CD4-positive, CD25-positive, alpha-beta regulatory T cell (primary cell): ENCODE data around the gene RHEBL1. TPM values are rescaled to one million over a fixed set of nuclear protein-coding genes. Genes with fewer than 3 reads are reported as not detected.

Experiments
- ATAC-seq, 2 donors: fragments of 150-1000 bp; cut with Tn5 transposase; one replicate each; pipeline ENCODE4 v1.10.0; 2021; ENCODE audit warnings: low read depth in 2 of 2, moderate number of reproducible peaks in 2 of 2, moderate library complexity in 1 of 2
- DNase-seq, 3 donors: peaks; one replicate each; pipeline versions ENCODE4 v3.0.0 to v3.0.0-alpha.2; 2012 to 2022; ENCODE audit warnings: mixed read lengths in 1 of 3
- H3K27ac ChIP-seq: one replicate; pipeline ENCODE4 v1.7.0; 2013; ENCODE audit warnings: mild to moderate bottlenecking, low read length; ENCODE audit not compliant: insufficient read depth, poor library complexity, severe bottlenecking
- H3K27me3 ChIP-seq: one replicate; pipeline ENCODE4 v1.7.0; 2013; ENCODE audit warnings: low read length; ENCODE audit not compliant: control insufficient read depth, insufficient read depth
- H3K36me3 ChIP-seq: one replicate; pipeline ENCODE4 v1.7.0; 2013; ENCODE audit warnings: mild to moderate bottlenecking, low read length, moderate library complexity; ENCODE audit not compliant: control insufficient read depth, insufficient read depth
- H3K4me1 ChIP-seq: 2 replicates; pipeline ENCODE4 v1.7.0; 2013; ENCODE audit warnings: mild to moderate bottlenecking, low read length; ENCODE audit not compliant: insufficient read depth, control insufficient read depth, poor library complexity, severe bottlenecking
- H3K4me3 ChIP-seq: one replicate; pipeline ENCODE4 v1.7.0; 2013; ENCODE audit warnings: low read depth, mild to moderate bottlenecking, low read length, moderate library complexity
- H3K9me3 ChIP-seq, 2 experiments: 1 replicate in 1 of 2; 2 replicates in 1 of 2; pipeline ENCODE4 v1.7.0; 2013; ENCODE audit warnings: low read length in 2 of 2, mild to moderate bottlenecking in 1 of 2, moderate library complexity in 1 of 2; ENCODE audit not compliant: control insufficient read depth in 2 of 2
- H3K27ac Mint-ChIP-seq, 3 donors: one replicate each; pipeline ENCODE4 v1.8.0; 2020 to 2022; ENCODE audit warnings: mild to moderate bottlenecking in 3 of 3, mixed read lengths in 3 of 3, moderate library complexity in 2 of 3
- H3K27me3 Mint-ChIP-seq: one replicate; pipeline ENCODE4 v1.8.0; 2022; ENCODE audit warnings: mild to moderate bottlenecking, mixed read lengths
- H3K36me3 Mint-ChIP-seq: one replicate; pipeline ENCODE4 v1.8.0; 2020; ENCODE audit warnings: mixed read lengths
- H3K4me1 Mint-ChIP-seq, 4 donors: one replicate each; pipeline ENCODE4 v1.8.0; 2020 to 2022; ENCODE audit warnings: mixed read lengths in 4 of 4, mild to moderate bottlenecking in 1 of 4
- H3K4me3 Mint-ChIP-seq, 4 donors: one replicate each; pipeline ENCODE4 v1.8.0; 2020 to 2022; ENCODE audit warnings: mild to moderate bottlenecking in 4 of 4, mixed read lengths in 4 of 4, moderate library complexity in 3 of 4
- H3K9me3 Mint-ChIP-seq, 7 donors: one replicate each; pipeline ENCODE4 v1.8.0; 2020 to 2022; ENCODE audit warnings: mixed read lengths in 7 of 7, mild to moderate bottlenecking in 3 of 7, moderate library complexity in 2 of 7
- polyA plus RNA-seq, 4 donors: library from polyadenylated mRNA; unstranded; fragments of 300-500 nt; fragmentation: Illumina TruSeq; gene quantifications; one replicate each; pipeline ENCODE4 v1.2.3, GENCODE V29; 2021
- total RNA-seq: library from RNA; stranded (reverse); gene quantifications from one replicate; pipeline ENCODE4 v1.2.3, GENCODE V29; 2022

The RHEBL1 gene
- total and polyA plus RNA-seq, 5 donors from 2014 or later = 6.0 to 19.5 (median 14.9) TPM

GRCh38 chr12:49043241-49043640 is 26.5 kb downstream of the RHEBL1 start:
- Mint-ChIP-seq H3K4me3 (no peak overlapping the region), H3K27ac (peak overlapping the region in 1 of 3 donors; percentile 80), H3K9me3 (no peaks in the 10 kb centered on the region), H3K27me3 (no peaks in the 10 kb centered on the region), H3K4me1 (peaks cover 0 to 5% (median 3%) of the 10 kb centered on the region in 4 donors), H3K36me3 (peaks cover 42% of the 10 kb centered on the region)
- H3K36me3 ChIP-seq = peaks cover 87% of the 10 kb centered on the region
- H3K27ac ChIP-seq = no peak overlapping the region
- H3K4me1 ChIP-seq = no peaks in the 10 kb centered on the region
- H3K4me3 ChIP-seq = no peak overlapping the region
- DNase-seq (no peak), ATAC-seq (no peak)
- H3K9me3 ChIP-seq = no peaks in the 10 kb centered on the region
- H3K27me3 ChIP-seq = no peaks in the 10 kb centered on the region

- no peak for DNase-seq
- Mint-ChIP-seq H3K4me1 (peaks cover 0 to 3% (median 2%) of the 10 kb centered on the region in 4 donors), H3K27ac (peak overlapping the region in 1 of 3 donors; percentile 77)
Measured at GRCh38 chr12:49041881-49042484, 27.8 kb downstream of the RHEBL1 start.

GRCh38 chr12:49041036-49041880 is 28.5 kb downstream of the RHEBL1 start:
- Mint-ChIP-seq H3K4me3 (no peak overlapping the region), H3K36me3 (peaks cover 34% of the 10 kb centered on the region), H3K27me3 (no peaks in the 10 kb centered on the region), H3K4me1 (peaks cover 0 to 6% (median 2%) of the 10 kb centered on the region in 4 donors), H3K27ac (peak overlapping the region in 1 of 3 donors; percentile 66), H3K9me3 (no peaks in the 10 kb centered on the region)
- ATAC-seq (no peak), DNase-seq (no peak)
- Histone ChIP-seq H3K4me1 (no peaks in the 10 kb centered on the region), H3K27me3 (no peaks in the 10 kb centered on the region), H3K4me3 (no peak overlapping the region), H3K36me3 (peaks cover 80% of the 10 kb centered on the region), H3K27ac (no peak overlapping the region), H3K9me3 (no peaks in the 10 kb centered on the region)

More at GRCh38 chr12:49041881-49042484, 27.8 kb downstream of the RHEBL1 start:
- Histone ChIP-seq H3K36me3 (peaks cover 85% of the 10 kb centered on the region), H3K4me1 (no peaks in the 10 kb centered on the region), H3K9me3 (no peaks in the 10 kb centered on the region), H3K27me3 (no peaks in the 10 kb centered on the region), H3K27ac (no peak overlapping the region), H3K4me3 (no peak overlapping the region)
- H3K9me3 Mint-ChIP-seq = no peaks in the 10 kb centered on the region
- H3K36me3 Mint-ChIP-seq = peaks cover 33% of the 10 kb centered on the region
- H3K27me3 Mint-ChIP-seq = no peaks in the 10 kb centered on the region
- no peak for ATAC-seq
- H3K4me3 Mint-ChIP-seq = no peak overlapping the region

- DNase-seq (no peak), ATAC-seq (no peak)
- no peak overlapping the region for H3K27ac Mint-ChIP-seq
Measured at GRCh38 chr12:49040364-49040855, 29.4 kb downstream of the RHEBL1 start.

GRCh38 chr12:49039421-49040363 is 30.1 kb downstream of the RHEBL1 start:
- H3K27me3 ChIP-seq = no peaks in the 10 kb centered on the region

More at GRCh38 chr12:49040364-49040855, 29.4 kb downstream of the RHEBL1 start:
- no peaks in the 10 kb centered on the region for H3K4me1 ChIP-seq
- no peak overlapping the region for H3K4me3 ChIP-seq
- H3K27me3 ChIP-seq = no peaks in the 10 kb centered on the region
- no peaks in the 10 kb centered on the region for H3K9me3 ChIP-seq
- no peaks in the 10 kb centered on the region for H3K27me3 Mint-ChIP-seq
- peaks cover 0 to 6% (median 3%) of the 10 kb centered on the region in 4 donors for H3K4me1 Mint-ChIP-seq
- H3K4me3 Mint-ChIP-seq = no peak overlapping the region
- H3K27ac ChIP-seq = no peak overlapping the region
- peaks cover 72% of the 10 kb centered on the region for H3K36me3 ChIP-seq
- peaks cover 37% of the 10 kb centered on the region for H3K36me3 Mint-ChIP-seq
- no peaks in the 10 kb centered on the region for H3K9me3 Mint-ChIP-seq

GRCh38 chr12:49038291-49038955 is 31.4 kb downstream of the RHEBL1 start:
- Histone ChIP-seq H3K4me1 (no peaks in the 10 kb centered on the region), H3K27me3 (no peaks in the 10 kb centered on the region), H3K4me3 (no peak overlapping the region), H3K36me3 (peaks cover 75% of the 10 kb centered on the region), H3K9me3 (no peaks in the 10 kb centered on the region), H3K27ac (no peak overlapping the region)
- Mint-ChIP-seq H3K4me3 (no peak overlapping the region), H3K9me3 (no peaks in the 10 kb centered on the region), H3K27me3 (no peaks in the 10 kb centered on the region), H3K36me3 (peaks cover 31% of the 10 kb centered on the region), H3K4me1 (peaks cover 0 to 3% (median 1%) of the 10 kb centered on the region in 4 donors), H3K27ac (no peak overlapping the region)
- no peak for ATAC-seq
- no peak for DNase-seq

More at GRCh38 chr12:49039421-49040363, 30.1 kb downstream of the RHEBL1 start:
- peaks cover 0 to 6% (median 3%) of the 10 kb centered on the region in 4 donors for H3K4me1 Mint-ChIP-seq
- Histone ChIP-seq H3K27ac (no peak overlapping the region), H3K36me3 (peaks cover 74% of the 10 kb centered on the region), H3K4me3 (no peak overlapping the region), H3K4me1 (no peaks in the 10 kb centered on the region), H3K9me3 (no peaks in the 10 kb centered on the region)
- DNase-seq = no peak
- no peak overlapping the region for H3K27ac Mint-ChIP-seq
- no peak overlapping the region for H3K4me3 Mint-ChIP-seq
- no peaks in the 10 kb centered on the region for H3K27me3 Mint-ChIP-seq
- ATAC-seq = no peak
- peaks cover 39% of the 10 kb centered on the region for H3K36me3 Mint-ChIP-seq
- H3K9me3 Mint-ChIP-seq = no peaks in the 10 kb centered on the region

- peaks cover 75% of the 10 kb centered on the region for H3K36me3 ChIP-seq
- Mint-ChIP-seq H3K27ac (no peak overlapping the region), H3K4me3 (no peak overlapping the region), H3K4me1 (peaks cover 0 to 3% (median 2%) of the 10 kb centered on the region in 4 donors), H3K27me3 (no peaks in the 10 kb centered on the region), H3K36me3 (peaks cover 26% of the 10 kb centered on the region), H3K9me3 (no peaks in the 10 kb centered on the region)
- DNase-seq = no peak
- no peak overlapping the region for H3K4me3 ChIP-seq
- H3K27ac ChIP-seq = no peak overlapping the region
- no peak for ATAC-seq
- no peaks in the 10 kb centered on the region for H3K4me1 ChIP-seq
- no peaks in the 10 kb centered on the region for H3K9me3 ChIP-seq
- H3K27me3 ChIP-seq = no peaks in the 10 kb centered on the region
Measured at GRCh38 chr12:49037947-49038237, 31.9 kb downstream of the RHEBL1 start.
